ENCODE measurements around the gene C1orf159. TPM values are rescaled to one million over a fixed set of nuclear protein-coding genes. Genes with fewer than 3 reads are reported as not detected.
A peak's percentile ranks its signal among the peaks of the same experiment; 100 is the strongest.

Gene C1orf159
- total and polyA plus RNA-seq, 2 experiments from 2014 or later = 9.6 to 21.5 TPM

DNA sequence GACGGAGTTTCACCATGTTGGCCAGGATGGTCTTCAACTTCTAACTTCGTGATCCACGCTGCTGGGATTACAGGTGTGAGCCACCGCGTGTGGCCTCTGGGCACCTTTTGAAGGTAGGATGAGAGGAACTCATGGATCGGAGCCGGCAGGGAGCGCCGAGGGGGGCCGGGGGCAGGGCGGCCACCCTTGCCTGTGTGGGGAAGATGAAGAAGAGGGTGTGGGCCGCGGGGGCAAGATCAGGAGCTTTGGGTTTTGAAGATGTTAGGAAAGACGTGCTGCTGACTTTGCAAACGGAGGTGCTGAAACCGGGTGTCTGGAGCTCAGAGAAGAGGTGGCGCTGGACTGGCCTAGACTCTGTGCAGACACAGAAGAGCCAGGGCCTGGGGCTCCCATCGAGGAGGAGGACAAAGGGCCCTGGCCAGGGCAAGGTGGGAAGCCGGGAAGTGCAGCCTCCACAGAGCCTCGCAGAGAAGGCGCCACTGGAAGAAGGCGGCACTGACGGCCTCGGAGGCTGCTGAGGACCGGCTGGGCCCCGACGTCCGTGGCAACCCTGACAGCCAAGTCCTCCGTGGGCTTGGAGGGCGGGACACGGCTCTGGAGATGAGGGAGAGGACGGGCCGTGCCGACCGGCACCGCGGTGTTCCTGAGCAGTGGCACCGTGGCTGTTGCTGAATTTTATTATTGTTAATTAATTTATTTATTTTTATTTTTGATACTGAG lies 55.4 kb downstream of the C1orf159 start:
- no peak for ATAC-seq
- no peaks in the 10 kb centered on the region for H3K9me3 Mint-ChIP-seq
- H3F3A ChIP-seq (replicated peaks; ENCODE audit: low read depth) = 0 out of 2 replicates have a peak, but pooled peaks cover 5% of the 10 kb centered on the region

More for the DNA sequence above, 55.4 kb downstream of the C1orf159 start:
- Histone ChIP-seq H3K79me2 (replicated peaks; ENCODE audit: insufficient read depth) (no peaks in the 10 kb centered on the region), H4K20me1 (replicated peaks; ENCODE audit: insufficient read depth) (no peaks in the 10 kb centered on the region; the same call in 1 of the 2 replicates), H3K9me2 (ENCODE audit: insufficient read depth) (no peaks in the 10 kb centered on the region), H3K4me3 (peak overlapping the region; percentile 68), H3K4me2 (peak overlapping the region; percentile 88), H2AFZ (peak overlapping the region; percentile 72; the same call in 1 of the 2 replicates), H3K4me1 (ENCODE audit: insufficient read depth) (peaks cover 5% of the 10 kb centered on the region; the same call in 1 of the 2 replicates), H3K27ac (ENCODE audit: low read depth) (no peak overlapping the region), H3K27me3 (ENCODE audit: insufficient read depth) (peaks cover 52% of the 10 kb centered on the region), H3K36me3 (ENCODE audit: insufficient read depth) (no peaks in the 10 kb centered on the region)
- Mint-ChIP-seq H3K27me3 (ENCODE audit: insufficient read depth, low read depth, poor library complexity) (peaks cover 54% of the 10 kb centered on the region), H3K27ac (no peak overlapping the region), H3K4me1 (peaks cover 3% of the 10 kb centered on the region; the same call in 2 of the 3 replicates), H3K4me3 (peak overlapping the region; percentile 53), H3K36me3 (ENCODE audit: low read depth) (no peaks in the 10 kb centered on the region)
- no peak for TF ChIP-seq EZH2phosphoT487 (IDR thresholded peaks at IDR 0.05; ENCODE audit: unreplicated experiment)
- TF ChIP-seq CREB1 (CRISPR knock-in tag; IDR thresholded peaks at IDR 0.05; ENCODE audit: low read depth) = no peak
- TF ChIP-seq, protein P1, sequence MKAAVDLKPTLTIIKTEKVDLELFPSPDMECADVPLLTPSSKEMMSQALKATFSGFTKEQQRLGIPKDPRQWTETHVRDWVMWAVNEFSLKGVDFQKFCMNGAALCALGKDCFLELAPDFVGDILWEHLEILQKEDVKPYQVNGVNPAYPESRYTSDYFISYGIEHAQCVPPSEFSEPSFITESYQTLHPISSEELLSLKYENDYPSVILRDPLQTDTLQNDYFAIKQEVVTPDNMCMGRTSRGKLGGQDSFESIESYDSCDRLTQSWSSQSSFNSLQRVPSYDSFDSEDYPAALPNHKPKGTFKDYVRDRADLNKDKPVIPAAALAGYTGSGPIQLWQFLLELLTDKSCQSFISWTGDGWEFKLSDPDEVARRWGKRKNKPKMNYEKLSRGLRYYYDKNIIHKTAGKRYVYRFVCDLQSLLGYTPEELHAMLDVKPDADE (IDR thresholded peaks at IDR 0.05) = no peak
- TF ChIP-seq ZNF331 (CRISPR knock-in tag; IDR thresholded peaks at IDR 0.05; ENCODE audit: low read depth) = no peak
- TF ChIP-seq POLR2AphosphoS5 (IDR thresholded peaks at IDR 0.05; ENCODE audit: low read depth) = no peak
- TF ChIP-seq, protein P2, sequence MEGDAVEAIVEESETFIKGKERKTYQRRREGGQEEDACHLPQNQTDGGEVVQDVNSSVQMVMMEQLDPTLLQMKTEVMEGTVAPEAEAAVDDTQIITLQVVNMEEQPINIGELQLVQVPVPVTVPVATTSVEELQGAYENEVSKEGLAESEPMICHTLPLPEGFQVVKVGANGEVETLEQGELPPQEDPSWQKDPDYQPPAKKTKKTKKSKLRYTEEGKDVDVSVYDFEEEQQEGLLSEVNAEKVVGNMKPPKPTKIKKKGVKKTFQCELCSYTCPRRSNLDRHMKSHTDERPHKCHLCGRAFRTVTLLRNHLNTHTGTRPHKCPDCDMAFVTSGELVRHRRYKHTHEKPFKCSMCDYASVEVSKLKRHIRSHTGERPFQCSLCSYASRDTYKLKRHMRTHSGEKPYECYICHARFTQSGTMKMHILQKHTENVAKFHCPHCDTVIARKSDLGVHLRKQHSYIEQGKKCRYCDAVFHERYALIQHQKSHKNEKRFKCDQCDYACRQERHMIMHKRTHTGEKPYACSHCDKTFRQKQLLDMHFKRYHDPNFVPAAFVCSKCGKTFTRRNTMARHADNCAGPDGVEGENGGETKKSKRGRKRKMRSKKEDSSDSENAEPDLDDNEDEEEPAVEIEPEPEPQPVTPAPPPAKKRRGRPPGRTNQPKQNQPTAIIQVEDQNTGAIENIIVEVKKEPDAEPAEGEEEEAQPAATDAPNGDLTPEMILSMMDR (conservative IDR thresholded peaks at IDR 0.05; ENCODE audit: low read depth in 2 of 2) = no peak
- TF ChIP-seq STAT1 (IDR thresholded peaks at IDR 0.05; ENCODE audit: unreplicated experiment) = no peak
- TF ChIP-seq EZH2 (IDR thresholded peaks at IDR 0.05; ENCODE audit: low read depth, unreplicated experiment) = no peak
- no peak for TF ChIP-seq ZNF462 (CRISPR knock-in tag; IDR thresholded peaks at IDR 0.05)
- no peak for TF ChIP-seq ZNF114 (CRISPR knock-in tag; IDR thresholded peaks at IDR 0.05)
- no peak for TF ChIP-seq NANOG (IDR thresholded peaks at IDR 0.05; ENCODE audit: borderline replicate concordance)
- no peak for TF ChIP-seq REST (IDR thresholded peaks at IDR 0.05; ENCODE audit: unreplicated experiment)
- TF ChIP-seq JUNB (IDR thresholded peaks at IDR 0.05; ENCODE audit: unreplicated experiment) = no peak
- no peak for DNase-seq (ENCODE audit: low spot score)
